CD4-positive, alpha-beta T cell (primary cell): ENCODE data around the gene PHF21B. TPM values are rescaled to one million over a fixed set of nuclear protein-coding genes. Genes with fewer than 3 reads are reported as not detected.

Experiments used
- ATAC-seq: fragments of 200-7000 bp; cut with Tn5 transposase; one replicate; pipeline ENCODE4 v1.10.0; 2022; ENCODE audit warnings: mild to moderate bottlenecking; ENCODE audit not compliant: poor library complexity
- CTCF ChIA-PET: fragments of 350-600 bp; sonication (Branson Sonifier 250); formaldehyde crosslinking; loops from one replicate; lab custom pipeline; 2021; ENCODE audit warnings: antibody characterized with exemption, inconsistent platforms; lab: Charles Lee
- POLR2A ChIA-PET: fragments of 350-600 bp; sonication (Branson Sonifier 250); formaldehyde crosslinking; loops from one replicate; lab custom pipeline; 2021; ENCODE audit warnings: antibody characterized with exemption, inconsistent platforms; lab: Charles Lee
- DNase-seq, 14 experiments: peaks; one replicate each; pipeline ENCODE4 v3.0.0-alpha.2; 2013 to 2020; ENCODE audit warnings: mixed read lengths in 2 of 14
- H3K27ac ChIP-seq, 2 donors: one replicate each; pipeline versions ENCODE4 v1.5.1 to v1.7.0; 2013; ENCODE audit warnings: low read length in 2 of 2, low read depth in 1 of 2, mild to moderate bottlenecking in 1 of 2
- H3K27me3 ChIP-seq, 2 experiments: 1 replicate in 1 of 2; 2 replicates in 1 of 2; pipeline versions ENCODE4 v1.6.1 to v1.7.0; 2013; ENCODE audit warnings: low read length in 2 of 2, control low read depth in 1 of 2, mild to moderate bottlenecking in 1 of 2, moderate library complexity in 1 of 2; ENCODE audit not compliant: insufficient read depth in 2 of 2, control insufficient read depth in 1 of 2
- H3K36me3 ChIP-seq: one replicate; pipeline ENCODE4 v1.6.1; 2013; ENCODE audit warnings: low read length, control low read depth; ENCODE audit not compliant: insufficient read depth
- H3K4me1 ChIP-seq: one replicate; pipeline ENCODE4 v1.6.1; 2013; ENCODE audit warnings: low read length, control low read depth; ENCODE audit not compliant: insufficient read depth
- H3K4me3 ChIP-seq: one replicate; pipeline ENCODE4 v1.5.1; 2013; ENCODE audit warnings: mild to moderate bottlenecking, low read length, moderate library complexity
- H3K9me3 ChIP-seq, 2 experiments: 1 replicate in 1 of 2; 2 replicates in 1 of 2; pipeline versions ENCODE4 v1.6.1 to v1.7.0; 2013; ENCODE audit warnings: low read length in 2 of 2, mild to moderate bottlenecking in 2 of 2, control low read depth in 1 of 2, moderate library complexity in 1 of 2; ENCODE audit not compliant: control insufficient read depth in 1 of 2, insufficient read depth in 1 of 2
- H3K27ac Mint-ChIP-seq: one replicate; pipeline ENCODE4 v1.8.0; 2020; ENCODE audit warnings: mixed read lengths
- H3K27me3 Mint-ChIP-seq: one replicate; pipeline ENCODE4 v1.8.0; 2021; ENCODE audit warnings: mixed read lengths
- H3K36me3 Mint-ChIP-seq: one replicate; pipeline ENCODE4 v1.8.0; 2021; ENCODE audit warnings: low read depth, mixed read lengths
- H3K4me1 Mint-ChIP-seq: one replicate; pipeline ENCODE4 v1.8.0; 2021; ENCODE audit warnings: low read depth, mixed read lengths
- H3K4me3 Mint-ChIP-seq: one replicate; pipeline ENCODE4 v1.8.0; 2020; ENCODE audit warnings: mild to moderate bottlenecking, mixed read lengths
- H3K9me3 Mint-ChIP-seq: one replicate; pipeline ENCODE4 v1.8.0; 2020; ENCODE audit warnings: mixed read lengths
- intact Hi-C, 2 experiments: fragments of 100-400 bp; cut with DNase I in 1 of 2; cut with micrococcal nuclease in 1 of 2; formaldehyde crosslinking; loops; one replicate each; pipeline versions ENCODE4 v1.15.1 to v1.9.0; 2023 to 2025; cut with DNase I, micrococcal nuclease
- total RNA-seq, 174 experiments: library from RNA in 2 of 174; stranded (reverse) in 2 of 174; gene quantifications; one replicate each; pipeline ENCODE4 v1.2.3 and lab custom pipeline; 2021 to 2026
- TF ChIP-seq, protein P1 (sequence below): fragments of 200-600 bp; IDR thresholded peaks from one replicate; pipeline ENCODE4 v1.8.0; 2022; ENCODE audit warnings: antibody characterized with exemption, mild to moderate bottlenecking

PHF21B gene
- total RNA-seq, 2 experiments from 2014 or later, result not detected

DNA sequence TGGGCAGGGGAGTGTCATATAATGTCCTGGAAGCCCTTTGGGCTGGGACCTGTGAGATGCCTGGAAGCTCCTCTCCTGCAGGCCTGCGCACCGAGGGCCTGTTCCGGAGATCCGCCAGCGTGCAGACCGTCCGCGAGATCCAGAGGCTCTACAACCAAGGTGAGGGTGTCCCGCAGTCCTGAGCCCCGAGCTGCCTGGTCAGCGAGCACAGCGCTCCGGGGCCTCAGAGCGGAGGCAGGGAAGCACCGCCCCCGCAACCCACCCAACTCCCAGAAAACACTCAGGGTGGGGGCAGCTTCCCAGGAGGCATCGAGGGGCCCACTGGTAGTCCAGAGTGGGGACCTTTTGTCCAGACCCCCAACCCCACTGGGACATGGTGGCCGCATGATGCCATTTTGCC lies 161.9 kb downstream of the PHF21B start:
- ATAC-seq (no peak), DNase-seq (no peak)
- ChIA-PET POLR2A (no interaction called here), CTCF (no interaction called here)
- H3K27ac ChIP-seq, result no peak overlapping the region
- intact Hi-C loops, result no loop called here
- H3K9me3 ChIP-seq, result peaks cover 13 to 28% of the 10 kb centered on the region in 2 experiments
- Mint-ChIP-seq H3K27ac (no peak overlapping the region), H3K4me3 (no peak overlapping the region), H3K27me3 (no peaks in the 10 kb centered on the region), H3K9me3 (no peaks in the 10 kb centered on the region), H3K36me3 (no peaks in the 10 kb centered on the region), H3K4me1 (no peaks in the 10 kb centered on the region)
- no peaks in the 10 kb centered on the region for H3K4me1 ChIP-seq
- TF ChIP-seq, protein P1, sequence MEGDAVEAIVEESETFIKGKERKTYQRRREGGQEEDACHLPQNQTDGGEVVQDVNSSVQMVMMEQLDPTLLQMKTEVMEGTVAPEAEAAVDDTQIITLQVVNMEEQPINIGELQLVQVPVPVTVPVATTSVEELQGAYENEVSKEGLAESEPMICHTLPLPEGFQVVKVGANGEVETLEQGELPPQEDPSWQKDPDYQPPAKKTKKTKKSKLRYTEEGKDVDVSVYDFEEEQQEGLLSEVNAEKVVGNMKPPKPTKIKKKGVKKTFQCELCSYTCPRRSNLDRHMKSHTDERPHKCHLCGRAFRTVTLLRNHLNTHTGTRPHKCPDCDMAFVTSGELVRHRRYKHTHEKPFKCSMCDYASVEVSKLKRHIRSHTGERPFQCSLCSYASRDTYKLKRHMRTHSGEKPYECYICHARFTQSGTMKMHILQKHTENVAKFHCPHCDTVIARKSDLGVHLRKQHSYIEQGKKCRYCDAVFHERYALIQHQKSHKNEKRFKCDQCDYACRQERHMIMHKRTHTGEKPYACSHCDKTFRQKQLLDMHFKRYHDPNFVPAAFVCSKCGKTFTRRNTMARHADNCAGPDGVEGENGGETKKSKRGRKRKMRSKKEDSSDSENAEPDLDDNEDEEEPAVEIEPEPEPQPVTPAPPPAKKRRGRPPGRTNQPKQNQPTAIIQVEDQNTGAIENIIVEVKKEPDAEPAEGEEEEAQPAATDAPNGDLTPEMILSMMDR, result no peak
- H3K36me3 ChIP-seq, result no peaks in the 10 kb centered on the region
- no peak overlapping the region for H3K4me3 ChIP-seq
- H3K27me3 ChIP-seq, result no peaks in the 10 kb centered on the region

DNA sequence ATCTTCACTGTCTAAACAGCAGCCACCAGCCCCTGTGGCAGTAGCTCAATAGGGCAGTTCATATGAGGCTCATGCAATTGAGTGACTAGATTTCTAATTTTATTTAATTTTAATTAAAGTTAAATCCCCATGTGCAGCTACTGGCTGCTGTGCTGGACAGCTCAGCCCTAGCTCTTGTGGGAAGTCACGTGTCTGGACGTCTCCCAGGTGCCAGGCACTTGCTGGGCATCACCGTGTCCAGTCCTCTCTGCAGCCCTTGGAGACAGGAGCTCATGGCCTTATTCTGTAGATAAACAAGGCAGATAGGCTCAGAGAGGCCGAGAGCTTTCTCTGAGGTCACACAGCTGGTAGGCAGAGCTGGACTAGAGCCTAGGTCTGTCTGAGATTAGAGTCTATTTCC lies 162.4 kb downstream of the PHF21B start:
- TF ChIP-seq, protein P1, result no peak
- DNase-seq (no peak), ATAC-seq (no peak)
- Histone ChIP-seq H3K9me3 (peaks cover 13 to 28% of the 10 kb centered on the region in 2 experiments), H3K27ac (no peak overlapping the region), H3K27me3 (no peaks in the 10 kb centered on the region), H3K4me3 (no peak overlapping the region), H3K4me1 (no peaks in the 10 kb centered on the region), H3K36me3 (no peaks in the 10 kb centered on the region)
- H3K36me3 Mint-ChIP-seq, result no peaks in the 10 kb centered on the region
- intact Hi-C loops, result no loop called here
- H3K4me1 Mint-ChIP-seq, result no peaks in the 10 kb centered on the region
- H3K27ac Mint-ChIP-seq, result no peak overlapping the region
- no peak overlapping the region for H3K4me3 Mint-ChIP-seq
- ChIA-PET CTCF (no interaction called here), POLR2A (no interaction called here)
- no peaks in the 10 kb centered on the region for H3K27me3 Mint-ChIP-seq
- H3K9me3 Mint-ChIP-seq, result no peaks in the 10 kb centered on the region

DNA sequence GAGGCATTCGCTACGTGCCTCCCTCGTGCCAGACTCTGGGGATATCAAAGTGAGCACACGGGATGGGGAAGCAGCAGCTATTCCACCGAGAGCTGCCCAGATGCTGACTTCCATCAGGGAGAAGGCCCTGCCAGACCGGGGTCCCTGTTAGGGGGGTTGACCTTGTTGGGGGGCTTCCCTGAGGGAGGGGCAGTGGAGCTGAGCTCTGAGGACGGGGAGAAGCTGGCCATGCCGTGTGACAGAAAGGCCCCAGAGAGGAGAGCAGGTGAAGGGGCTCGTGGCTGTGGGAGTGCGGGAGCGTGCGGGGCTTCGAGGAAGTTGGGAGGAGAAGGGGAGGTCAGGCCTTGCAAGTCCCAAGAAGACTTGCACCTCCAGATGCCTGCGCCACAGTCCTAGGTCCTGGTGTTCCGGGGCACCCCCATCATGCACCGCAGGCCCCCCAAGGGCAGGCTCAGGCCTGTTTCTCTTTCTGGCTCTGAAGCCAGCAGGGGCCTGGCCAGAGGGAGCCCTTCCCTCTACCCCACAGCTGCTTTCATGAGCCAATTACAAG lies 163.0 kb downstream of the PHF21B start:
- no peaks in the 10 kb centered on the region for H3K27me3 ChIP-seq
- Mint-ChIP-seq H3K4me3 (no peak overlapping the region), H3K36me3 (no peaks in the 10 kb centered on the region), H3K4me1 (no peaks in the 10 kb centered on the region), H3K9me3 (no peaks in the 10 kb centered on the region), H3K27ac (no peak overlapping the region), H3K27me3 (no peaks in the 10 kb centered on the region)
- TF ChIP-seq, protein P1, result no peak
- H3K36me3 ChIP-seq, result no peaks in the 10 kb centered on the region
- POLR2A ChIA-PET, result no interaction called here
- H3K9me3 ChIP-seq, result peaks cover 13 to 28% of the 10 kb centered on the region in 2 experiments
- ATAC-seq, result no peak
- no peak overlapping the region for H3K27ac ChIP-seq
- intact Hi-C loops, result no loop called here
- no peaks in the 10 kb centered on the region for H3K4me1 ChIP-seq
- CTCF ChIA-PET, result no interaction called here
- H3K4me3 ChIP-seq, result no peak overlapping the region
- no peak for DNase-seq
